IPS-18a (cell line): ENCODE results near the gene MED13.
A peak's percentile ranks its signal among the peaks of the same experiment; 100 is the strongest.
"Not testable (repeated sequence)": the region's sequence is repeated elsewhere in the genome, so short reads cannot be mapped to it uniquely, and the experiment has no call there.

Experiments
- H3K27ac ChIP-seq: one replicate; pipeline ENCODE4 v1.5.1; 2013; ENCODE audit warnings: low read length
- H3K27me3 ChIP-seq: one replicate; pipeline ENCODE4 v1.6.1; 2013; ENCODE audit warnings: mild to moderate bottlenecking, low read length; ENCODE audit not compliant: control insufficient read depth, insufficient read depth
- H3K36me3 ChIP-seq: one replicate; pipeline ENCODE4 v1.6.1; 2013; ENCODE audit warnings: low read depth, low read length; ENCODE audit not compliant: control insufficient read depth
- H3K4me1 ChIP-seq: one replicate; pipeline ENCODE4 v1.6.1; 2013; ENCODE audit warnings: low read depth, low read length; ENCODE audit not compliant: control insufficient read depth
- H3K4me3 ChIP-seq: one replicate; pipeline ENCODE4 v1.5.1; 2013; ENCODE audit warnings: low read length
- H3K9ac ChIP-seq: one replicate; pipeline ENCODE4 v1.6.1; 2013; ENCODE audit warnings: mild to moderate bottlenecking, low read length, moderate library complexity
- H3K9me3 ChIP-seq: one replicate; pipeline ENCODE4 v1.6.1; 2013; ENCODE audit warnings: low read depth, low read length; ENCODE audit not compliant: control insufficient read depth

MED13 gene

GRCh38 chr17:61946359-61946758 is 118.7 kb downstream of the MED13 start:
- Histone ChIP-seq H3K27ac (no peak overlapping the region), H3K27me3 (no peaks in the 10 kb centered on the region), H3K9ac (no peak overlapping the region), H3K9me3 (no peaks in the 10 kb centered on the region), H3K36me3 (peaks cover 75% of the 10 kb centered on the region), H3K4me3 (no peak overlapping the region), H3K4me1 (no peaks in the 10 kb centered on the region)

GRCh38 chr17:61943117-61943516 is 122.0 kb downstream of the MED13 start:
- Histone ChIP-seq H3K9ac (no peak overlapping the region), H3K27ac (no peak overlapping the region), H3K36me3 (peaks cover 48% of the 10 kb centered on the region), H3K27me3 (no peaks in the 10 kb centered on the region), H3K4me3 (no peak overlapping the region), H3K4me1 (no peaks in the 10 kb centered on the region), H3K9me3 (no peaks in the 10 kb centered on the region)

GRCh38 chr17:61942085-61942484 is 123.0 kb downstream of the MED13 start:
- Histone ChIP-seq H3K9me3 (no peaks in the 10 kb centered on the region), H3K27me3 (no peaks in the 10 kb centered on the region), H3K4me1 (no peaks in the 10 kb centered on the region), H3K4me3 (no peak overlapping the region), H3K27ac (no peak overlapping the region), H3K36me3 (peaks cover 39% of the 10 kb centered on the region), H3K9ac (no peak overlapping the region)

DNA sequence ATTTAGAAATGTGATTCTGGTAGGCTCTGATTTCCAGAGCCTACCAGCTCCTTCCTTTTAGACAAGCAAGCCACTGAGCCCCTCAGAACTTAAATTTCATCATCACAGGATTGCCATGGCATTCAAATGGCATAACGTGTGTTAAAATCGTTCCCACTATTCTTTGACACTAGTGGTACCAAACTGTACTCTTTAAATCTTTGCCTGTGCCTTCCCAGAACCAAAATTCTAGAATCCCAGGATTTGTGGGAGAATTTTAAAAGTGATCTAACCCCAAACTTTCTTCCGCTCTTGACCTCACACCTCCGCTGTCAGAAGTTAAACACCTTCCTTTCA is 137.0 kb downstream of the MED13 start:
- H3K9ac ChIP-seq: peak overlapping the region; percentile 92

GRCh38 chr17:61927208-61928100 is 137.6 kb downstream of the MED13 start, which contains the start of gene INTS2:
Gene INTS2 (minus strand): TSS chr17:61927982. CDS start chr17:61926644, 1,338 bp downstream.
- no peaks in the 10 kb centered on the region for H3K27me3 ChIP-seq
- no peaks in the 10 kb centered on the region for H3K9me3 ChIP-seq
- peaks cover 13% of the 10 kb centered on the region for H3K36me3 ChIP-seq
- H3K27ac ChIP-seq: peak within 1 kb of the TSS; percentile 80
- peak within 1 kb of the TSS; percentile 92 for H3K9ac ChIP-seq
- peak within 1 kb of the TSS; percentile 88 for H3K4me3 ChIP-seq
- H3K4me1 ChIP-seq: peaks cover 9% of the 10 kb centered on the region

More for the DNA sequence above, 137.0 kb downstream of the MED13 start:
- H3K9me3 ChIP-seq: no peaks in the 10 kb centered on the region
- H3K36me3 ChIP-seq: peaks cover 13% of the 10 kb centered on the region
- H3K4me3 ChIP-seq: peak overlapping the region; percentile 88
- peaks cover 9% of the 10 kb centered on the region for H3K4me1 ChIP-seq
- H3K27ac ChIP-seq: no peak overlapping the region
- H3K27me3 ChIP-seq: no peaks in the 10 kb centered on the region

DNA sequence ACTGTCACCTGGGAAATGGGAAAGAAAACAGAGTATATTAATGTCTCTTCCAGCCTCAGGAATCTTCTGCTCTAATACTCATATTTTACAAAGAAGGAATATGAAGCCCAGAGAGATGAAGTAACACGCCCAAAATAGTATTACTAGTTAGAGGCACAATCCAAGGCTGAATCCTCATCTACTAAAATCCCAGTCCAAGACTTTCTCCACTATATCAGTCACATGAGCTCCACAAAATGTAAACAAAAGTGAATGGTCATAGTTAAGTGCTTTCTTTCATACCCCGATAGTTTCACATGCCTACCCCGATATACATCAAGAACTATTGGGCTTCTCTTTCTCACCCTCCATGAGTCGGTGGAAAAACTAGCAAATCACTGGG is 138.3 kb downstream of the MED13 start:
- H3K9me3 ChIP-seq: no peaks in the 10 kb centered on the region
- H3K4me1 ChIP-seq: peaks cover 9% of the 10 kb centered on the region
- peak overlapping the region; percentile 88 for H3K4me3 ChIP-seq
- peak overlapping the region; percentile 80 for H3K27ac ChIP-seq
- peaks cover 13% of the 10 kb centered on the region for H3K36me3 ChIP-seq
- peak overlapping the region; percentile 92 for H3K9ac ChIP-seq
- no peaks in the 10 kb centered on the region for H3K27me3 ChIP-seq

DNA sequence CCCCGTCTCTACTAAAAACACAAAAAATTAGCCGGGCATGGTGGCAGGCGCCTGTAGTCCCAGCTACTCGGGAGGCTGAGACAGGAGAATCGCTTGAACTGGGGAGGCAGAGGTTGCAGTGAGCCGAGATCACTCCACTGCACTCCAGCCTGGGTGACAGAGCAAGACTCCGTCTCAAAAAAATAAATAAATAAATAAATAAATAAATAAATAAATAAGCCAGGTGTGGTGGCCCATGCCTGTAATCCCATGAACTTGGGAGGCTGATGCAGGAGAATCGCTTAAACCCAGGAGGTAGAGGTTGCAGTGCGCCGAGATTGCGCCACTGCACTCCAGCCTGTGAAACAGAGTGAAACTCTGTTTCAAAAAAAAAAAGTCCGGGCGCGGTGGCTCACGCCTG is 149.9 kb downstream of the MED13 start:
- H3K36me3 ChIP-seq: peaks cover 30% of the 10 kb centered on the region
- H3K27me3 ChIP-seq, H3K4me3 ChIP-seq, H3K9me3 ChIP-seq, H3K27ac ChIP-seq, H3K9ac ChIP-seq, H3K4me1 ChIP-seq: not testable (repeated sequence)

GRCh38 chr17:61908292-61909037 is 156.6 kb downstream of the MED13 start:
- Histone ChIP-seq H3K4me1 (no peaks in the 10 kb centered on the region), H3K27ac (no peak overlapping the region), H3K36me3 (peaks cover 48% of the 10 kb centered on the region), H3K4me3 (no peak overlapping the region), H3K9ac (no peak overlapping the region), H3K27me3 (no peaks in the 10 kb centered on the region), H3K9me3 (no peaks in the 10 kb centered on the region)

DNA sequence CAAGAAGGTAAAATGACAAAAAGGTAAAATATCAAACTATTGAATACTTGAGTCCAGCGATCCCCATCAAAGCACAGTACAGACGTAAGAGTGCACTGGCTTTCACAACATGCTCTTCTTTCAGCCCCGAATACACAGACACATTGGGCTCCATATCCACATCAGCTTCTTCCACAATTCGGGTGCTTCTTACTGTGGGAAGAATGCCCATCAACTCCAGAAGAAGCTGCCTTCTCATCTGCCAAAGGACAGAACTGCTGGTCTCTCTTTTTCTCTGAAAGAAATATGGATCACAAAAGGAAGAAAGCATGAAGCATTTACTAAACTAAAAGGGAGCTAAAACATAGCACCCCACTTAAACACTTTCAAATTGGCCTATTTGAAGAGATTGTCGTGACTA is 157.7 kb downstream of the MED13 start:
- Histone ChIP-seq H3K4me3 (no peak overlapping the region), H3K36me3 (peaks cover 52% of the 10 kb centered on the region), H3K4me1 (no peaks in the 10 kb centered on the region), H3K27ac (no peak overlapping the region), H3K9ac (no peak overlapping the region), H3K27me3 (no peaks in the 10 kb centered on the region), H3K9me3 (no peaks in the 10 kb centered on the region)

GRCh38 chr17:61904094-61904710 is 160.9 kb downstream of the MED13 start:
- H3K4me1 ChIP-seq: no peaks in the 10 kb centered on the region
- no peaks in the 10 kb centered on the region for H3K9me3 ChIP-seq
- no peaks in the 10 kb centered on the region for H3K27me3 ChIP-seq
- H3K36me3 ChIP-seq: peaks cover 43% of the 10 kb centered on the region
- H3K27ac ChIP-seq: no peak overlapping the region
- no peak overlapping the region for H3K9ac ChIP-seq
- H3K4me3 ChIP-seq: no peak overlapping the region

DNA sequence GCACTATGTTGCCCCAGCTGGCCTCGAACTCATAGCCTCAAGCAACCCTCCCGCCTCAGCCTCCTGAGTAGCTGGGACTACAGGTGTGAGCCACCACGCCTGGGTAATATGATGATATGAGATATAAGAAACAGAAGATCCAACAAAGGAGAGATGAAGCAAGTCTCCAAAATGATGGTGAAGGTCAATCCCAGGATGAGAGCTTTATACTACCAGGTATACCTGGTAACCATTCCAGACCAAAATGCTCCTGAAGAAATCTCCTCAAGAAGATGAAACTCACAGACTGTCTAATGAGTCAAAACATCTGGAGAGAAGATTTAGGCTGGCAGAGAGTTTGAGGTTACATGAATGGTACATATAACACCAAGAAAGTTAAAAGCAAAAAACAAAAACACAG is 161.8 kb downstream of the MED13 start:
- Histone ChIP-seq H3K36me3 (peaks cover 48% of the 10 kb centered on the region), H3K9ac (no peak overlapping the region), H3K27me3 (no peaks in the 10 kb centered on the region)

More for the DNA sequence above, 161.8 kb downstream of the MED13 start:
- Histone ChIP-seq H3K4me1 (no peaks in the 10 kb centered on the region), H3K9me3 (no peaks in the 10 kb centered on the region), H3K27ac (no peak overlapping the region), H3K4me3 (no peak overlapping the region)
